ENCODE data around the gene POFUT1. TPM values are rescaled to one million over a fixed set of nuclear protein-coding genes. Genes with fewer than 3 reads are reported as not detected.
"Not testable (repeated sequence)": the region's sequence is repeated elsewhere in the genome, so short reads cannot be mapped to it uniquely, and the experiment has no call there.

POFUT1 gene
- total RNA-seq, 4 donors from 2014 or later = 13.8 to 96.1 (median 49.6) TPM

DNA sequence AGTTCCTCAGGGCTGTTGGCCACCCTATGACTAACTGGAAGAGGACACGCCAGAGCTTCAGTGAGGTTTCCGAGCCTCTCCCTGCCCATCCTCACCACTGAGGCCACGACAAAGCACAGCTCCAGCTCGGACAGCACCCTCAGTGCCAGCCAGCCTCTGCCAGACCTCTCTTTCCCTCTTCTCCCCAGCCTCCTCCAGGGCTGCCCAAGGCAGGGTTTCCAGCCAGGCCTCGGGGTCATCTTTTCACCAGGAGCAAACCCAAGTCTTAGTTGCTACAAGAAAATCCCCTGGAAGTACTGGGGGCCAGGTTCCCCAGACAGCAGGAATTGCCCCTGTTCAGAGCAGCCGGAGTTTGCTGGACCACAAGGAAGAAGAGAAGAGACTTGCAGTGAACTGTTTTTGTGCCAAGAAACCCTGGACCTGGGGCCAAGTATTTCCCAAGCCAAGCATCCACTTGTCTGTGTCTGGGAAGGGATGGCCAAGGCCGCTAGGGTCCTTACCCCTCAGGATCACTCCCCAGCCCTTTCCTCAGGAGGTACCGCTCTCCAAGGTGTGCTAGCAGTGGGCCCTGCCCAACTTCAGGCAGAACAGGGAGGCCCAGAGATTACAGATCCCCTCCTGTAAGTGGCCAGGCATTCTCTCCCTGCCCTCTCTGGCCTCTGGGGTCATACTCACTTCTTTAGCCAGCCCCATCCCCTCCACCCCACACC is 41.7 kb upstream of the POFUT1 start:
- TF ChIP-seq POLR2A (IDR thresholded peaks at IDR 0.05) (no peak), EP300 (IDR thresholded peaks at IDR 0.05; ENCODE audit: low read depth) (no peak), POLR2AphosphoS5 (IDR thresholded peaks at IDR 0.05) (no peak)
- TF ChIP-seq, protein P1, sequence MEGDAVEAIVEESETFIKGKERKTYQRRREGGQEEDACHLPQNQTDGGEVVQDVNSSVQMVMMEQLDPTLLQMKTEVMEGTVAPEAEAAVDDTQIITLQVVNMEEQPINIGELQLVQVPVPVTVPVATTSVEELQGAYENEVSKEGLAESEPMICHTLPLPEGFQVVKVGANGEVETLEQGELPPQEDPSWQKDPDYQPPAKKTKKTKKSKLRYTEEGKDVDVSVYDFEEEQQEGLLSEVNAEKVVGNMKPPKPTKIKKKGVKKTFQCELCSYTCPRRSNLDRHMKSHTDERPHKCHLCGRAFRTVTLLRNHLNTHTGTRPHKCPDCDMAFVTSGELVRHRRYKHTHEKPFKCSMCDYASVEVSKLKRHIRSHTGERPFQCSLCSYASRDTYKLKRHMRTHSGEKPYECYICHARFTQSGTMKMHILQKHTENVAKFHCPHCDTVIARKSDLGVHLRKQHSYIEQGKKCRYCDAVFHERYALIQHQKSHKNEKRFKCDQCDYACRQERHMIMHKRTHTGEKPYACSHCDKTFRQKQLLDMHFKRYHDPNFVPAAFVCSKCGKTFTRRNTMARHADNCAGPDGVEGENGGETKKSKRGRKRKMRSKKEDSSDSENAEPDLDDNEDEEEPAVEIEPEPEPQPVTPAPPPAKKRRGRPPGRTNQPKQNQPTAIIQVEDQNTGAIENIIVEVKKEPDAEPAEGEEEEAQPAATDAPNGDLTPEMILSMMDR (IDR thresholded peaks at IDR 0.05) = no peak
- H3K4me1 ChIP-seq = no peaks in the 10 kb centered on the region
- DNase-seq = no peak
- in situ Hi-C loops (cut with MboI; ENCODE audit: low pct_ligation_motif_present in 1 of 4, low pct_unique_long_range_greater_than_20kb in 1 of 4, low sequenced_read_pairs in 3 of 4) = no loop called here
- intact Hi-C loops (cut with DNase I; ENCODE audit: low total_unique reads) = no loop called here
- 79 to 88% methylated on average over 2 to 8 of the region's 8 CpGs for WGBS, 2 donors (ENCODE audit: low coverage in 1 of 2)
- peaks cover 0 to 38% (median 16%) of the 10 kb centered on the region in 4 donors for H3K36me3 ChIP-seq
- H3K27ac ChIP-seq = no peak overlapping the region
- H3K4me3 ChIP-seq = no peak overlapping the region
- H3K9me3 ChIP-seq = no peaks in the 10 kb centered on the region
- no peaks in the 10 kb centered on the region for H3K27me3 ChIP-seq

DNA sequence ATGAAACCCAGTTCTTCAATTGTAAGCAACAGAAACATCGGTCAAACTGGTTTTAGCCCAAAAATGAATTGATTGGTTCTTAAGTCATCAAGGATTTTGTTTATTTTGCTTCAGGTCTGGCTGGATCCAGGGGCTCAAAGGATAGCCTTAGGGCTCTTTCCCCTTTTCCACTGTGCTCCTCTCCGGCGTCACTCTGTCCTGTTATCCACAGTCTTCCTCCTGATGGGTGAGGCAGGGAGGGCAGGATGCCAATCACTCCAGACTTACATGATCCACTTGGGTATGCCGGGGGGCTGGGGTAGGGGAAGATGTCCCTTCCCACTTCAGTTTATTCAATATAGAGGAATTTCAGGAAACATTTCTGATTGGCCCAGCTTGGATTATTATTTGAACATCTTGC is 40.1 kb upstream of the POFUT1 start:
- 95% methylated on average over 4 of the region's 4 CpGs; no CpG with 5 or more reads in 1 of the 2 donors for WGBS, 2 donors (ENCODE audit: low coverage in 1 of 2)
- no peak overlapping the region for H3K27ac ChIP-seq
- H3K36me3 ChIP-seq = peaks cover 0 to 22% (median 8%) of the 10 kb centered on the region in 4 donors
- H3K4me1 ChIP-seq = no peaks in the 10 kb centered on the region
- intact Hi-C loops (cut with DNase I; ENCODE audit: low total_unique reads) = no loop called here
- H3K4me3 ChIP-seq = no peak overlapping the region
- TF ChIP-seq, protein P1 (IDR thresholded peaks at IDR 0.05) = no peak
- TF ChIP-seq POLR2AphosphoS5 (IDR thresholded peaks at IDR 0.05) (no peak), EP300 (IDR thresholded peaks at IDR 0.05; ENCODE audit: low read depth) (no peak), POLR2A (IDR thresholded peaks at IDR 0.05) (no peak)
- in situ Hi-C loops (cut with MboI; ENCODE audit: low pct_ligation_motif_present in 1 of 4, low pct_unique_long_range_greater_than_20kb in 1 of 4, low sequenced_read_pairs in 3 of 4) = no loop called here
- no peak for DNase-seq
- H3K27me3 ChIP-seq = no peaks in the 10 kb centered on the region
- H3K9me3 ChIP-seq = no peaks in the 10 kb centered on the region

DNA sequence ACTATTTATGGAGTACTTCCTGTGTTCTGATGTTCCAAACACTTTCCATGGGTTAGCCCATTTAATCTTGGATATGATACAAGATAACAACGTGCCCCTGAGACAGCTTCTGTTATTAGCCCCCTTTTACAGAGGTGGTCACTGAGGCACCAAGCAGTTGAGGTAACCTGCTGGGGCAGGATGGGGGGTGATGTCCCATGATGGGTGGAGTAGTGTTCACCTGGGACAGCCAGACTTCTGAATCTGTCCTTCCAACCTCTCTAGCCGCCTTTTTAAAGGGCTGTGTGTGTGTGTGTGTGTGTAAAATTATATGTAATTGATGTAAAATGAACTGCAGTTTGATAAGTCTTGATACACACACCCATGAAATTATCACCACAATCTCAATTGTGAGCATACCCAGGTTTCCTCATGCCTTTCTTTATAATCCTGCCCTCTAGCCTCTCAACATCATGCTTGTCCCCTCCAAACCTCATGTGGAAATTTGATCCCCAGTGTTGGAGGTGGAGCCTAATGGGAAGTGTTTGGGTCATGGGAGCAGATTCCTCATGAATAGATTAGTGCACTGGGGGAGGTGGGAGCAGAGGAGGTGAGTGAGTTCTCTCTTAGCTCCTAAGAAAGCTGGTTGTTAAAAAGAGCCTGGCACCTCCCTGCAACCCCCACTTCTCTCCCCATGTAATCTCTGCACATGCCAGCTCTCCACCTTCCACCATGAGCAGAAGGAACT is 39.3 kb upstream of the POFUT1 start:
- in situ Hi-C loops (cut with MboI; ENCODE audit: low pct_ligation_motif_present in 1 of 4, low pct_unique_long_range_greater_than_20kb in 1 of 4, low sequenced_read_pairs in 3 of 4) (no loop called here), intact Hi-C loops (cut with DNase I; ENCODE audit: low total_unique reads) (no loop called here)
- Histone ChIP-seq H3K36me3 (peaks cover 0 to 19% (median 7%) of the 10 kb centered on the region in 4 donors), H3K27me3 (no peaks in the 10 kb centered on the region), H3K9me3 (no peaks in the 10 kb centered on the region), H3K4me3 (no peak overlapping the region), H3K27ac (no peak overlapping the region), H3K4me1 (no peaks in the 10 kb centered on the region)
- WGBS, 2 donors (ENCODE audit: low coverage in 1 of 2) = 56 to 80% methylated on average over 2 of the region's 2 CpGs
- DNase-seq = no peak
- TF ChIP-seq EP300 (IDR thresholded peaks at IDR 0.05; ENCODE audit: low read depth) (no peak), POLR2A (IDR thresholded peaks at IDR 0.05) (no peak)
- TF ChIP-seq, protein P1 (IDR thresholded peaks at IDR 0.05) = no peak

DNA sequence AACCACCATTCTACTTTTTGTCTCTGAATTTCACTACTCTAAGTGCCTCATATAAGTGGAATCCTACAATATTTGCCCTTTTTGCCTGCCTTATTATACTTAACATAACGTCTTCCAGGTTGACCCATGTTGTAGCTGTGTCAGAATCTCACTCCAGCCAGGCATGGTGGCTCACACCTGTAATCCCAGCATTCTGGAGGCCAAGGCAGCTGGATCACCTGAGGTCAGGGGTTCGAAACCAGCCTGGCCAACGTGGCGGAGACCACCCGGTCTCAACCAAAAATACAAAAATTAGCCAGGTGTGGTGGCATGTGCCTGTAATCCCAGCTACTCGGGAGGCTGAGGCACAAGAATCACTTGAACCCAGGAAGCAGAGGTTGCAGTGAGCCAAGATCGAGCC is 30.0 kb upstream of the POFUT1 start:
- in situ Hi-C loops (cut with MboI; ENCODE audit: low pct_ligation_motif_present in 1 of 4, low pct_unique_long_range_greater_than_20kb in 1 of 4, low sequenced_read_pairs in 3 of 4); H3K4me1 ChIP-seq; intact Hi-C loops (cut with DNase I; ENCODE audit: low total_unique reads); H3K36me3 ChIP-seq; H3K27ac ChIP-seq; H3K27me3 ChIP-seq; DNase-seq; H3K4me3 ChIP-seq; H3K9me3 ChIP-seq: not testable (repeated sequence)
- 83 to 95% methylated on average over 1 to 7 of the region's 7 CpGs for WGBS, 2 donors (ENCODE audit: low coverage in 1 of 2)

Measured in transverse colon (tissue), 4 donors.